Effector memory CD4-positive, alpha-beta T cell (primary cell): ENCODE measurements around the gene ALLC.
"Not testable (repeated sequence)": the region's sequence is repeated elsewhere in the genome, so short reads cannot be mapped to it uniquely, and the experiment has no call there.

ENCODE experiments used
- DNase-seq, 3 donors: peaks; one replicate each; pipeline ENCODE4 v3.0.0-alpha.2; 2020
- H3K27ac ChIP-seq: 2 replicates; pipeline ENCODE4 v1.7.0; 2013; ENCODE audit warnings: mild to moderate bottlenecking, low read length, moderate library complexity; ENCODE audit not compliant: insufficient read depth, poor library complexity, severe bottlenecking
- H3K27me3 ChIP-seq: replicated peaks from 2 replicates; pipeline ENCODE4 v1.7.0; 2013; ENCODE audit warnings: mild to moderate bottlenecking, low read length; ENCODE audit not compliant: insufficient read depth, control insufficient read depth, poor library complexity, severe bottlenecking
- H3K36me3 ChIP-seq: 2 replicates; pipeline ENCODE4 v1.7.0; 2013; ENCODE audit warnings: mild to moderate bottlenecking, low read length, moderate library complexity; ENCODE audit not compliant: control insufficient read depth, insufficient read depth
- H3K4me1 ChIP-seq: 2 replicates; pipeline ENCODE4 v1.7.0; 2013; ENCODE audit warnings: low read length, mild to moderate bottlenecking; ENCODE audit not compliant: control insufficient read depth, insufficient read depth, poor library complexity, severe bottlenecking
- H3K4me3 ChIP-seq: 2 replicates; pipeline ENCODE4 v1.7.0; 2013; ENCODE audit warnings: low read length, low read depth, mild to moderate bottlenecking; ENCODE audit not compliant: insufficient read depth, poor library complexity, severe bottlenecking
- H3K9me3 ChIP-seq: 2 replicates; pipeline ENCODE4 v1.7.0; 2013; ENCODE audit warnings: mild to moderate bottlenecking, low read length, moderate library complexity; ENCODE audit not compliant: control insufficient read depth

ALLC gene

GRCh38 chr2:3633982-3634595 lies 23.9 kb upstream of the ALLC start:
- Histone ChIP-seq H3K27me3 (no peaks in the 10 kb centered on the region), H3K27ac (no peak overlapping the region), H3K9me3 (no peaks in the 10 kb centered on the region), H3K4me3 (no peak overlapping the region), H3K4me1 (no peaks in the 10 kb centered on the region), H3K36me3 (no peaks in the 10 kb centered on the region)
- no peak for DNase-seq

- H3K4me3 ChIP-seq = no peak overlapping the region
These were observed 23.3 kb upstream of the ALLC start for GRCh38 chr2:3634596-3635121.

GRCh38 chr2:3635171-3635974 lies 22.6 kb upstream of the ALLC start:
- no peaks in the 10 kb centered on the region for H3K4me1 ChIP-seq
- H3K4me3 ChIP-seq = no peak overlapping the region
- no peak overlapping the region for H3K27ac ChIP-seq
- H3K9me3 ChIP-seq = no peaks in the 10 kb centered on the region
- H3K36me3 ChIP-seq = no peaks in the 10 kb centered on the region
- no peak for DNase-seq
- H3K27me3 ChIP-seq = no peaks in the 10 kb centered on the region

More at GRCh38 chr2:3634596-3635121, 23.3 kb upstream of the ALLC start:
- Histone ChIP-seq H3K27me3 (no peaks in the 10 kb centered on the region), H3K9me3 (no peaks in the 10 kb centered on the region), H3K36me3 (no peaks in the 10 kb centered on the region), H3K27ac (no peak overlapping the region), H3K4me1 (no peaks in the 10 kb centered on the region)
- no peak for DNase-seq

GRCh38 chr2:3635975-3636327 lies 22.0 kb upstream of the ALLC start:
- H3K27me3 ChIP-seq, H3K36me3 ChIP-seq, H3K27ac ChIP-seq, H3K4me1 ChIP-seq, H3K4me3 ChIP-seq, DNase-seq, H3K9me3 ChIP-seq: not testable (repeated sequence)

GRCh38 chr2:3636586-3637310 lies 21.3 kb upstream of the ALLC start:
- no peaks in the 10 kb centered on the region for H3K4me1 ChIP-seq
- DNase-seq = no peak
- H3K27ac ChIP-seq = no peak overlapping the region
- no peak overlapping the region for H3K4me3 ChIP-seq
- H3K36me3 ChIP-seq = no peaks in the 10 kb centered on the region
- H3K27me3 ChIP-seq = no peaks in the 10 kb centered on the region
- no peaks in the 10 kb centered on the region for H3K9me3 ChIP-seq

- H3K36me3 ChIP-seq = no peaks in the 10 kb centered on the region
- no peaks in the 10 kb centered on the region for H3K27me3 ChIP-seq
- H3K4me3 ChIP-seq = no peak overlapping the region
- no peak overlapping the region for H3K27ac ChIP-seq
- DNase-seq = no peak
- H3K4me1 ChIP-seq = no peaks in the 10 kb centered on the region
- H3K9me3 ChIP-seq = no peaks in the 10 kb centered on the region
These were observed 20.7 kb upstream of the ALLC start for GRCh38 chr2:3637311-3637675.

- Histone ChIP-seq H3K4me1 (no peaks in the 10 kb centered on the region), H3K27ac (no peak overlapping the region), H3K36me3 (no peaks in the 10 kb centered on the region), H3K27me3 (no peaks in the 10 kb centered on the region), H3K4me3 (no peak overlapping the region), H3K9me3 (no peaks in the 10 kb centered on the region)
- no peak for DNase-seq
These were observed 20.1 kb upstream of the ALLC start for GRCh38 chr2:3637692-3638455.

- no peak for DNase-seq
These were observed 19.6 kb upstream of the ALLC start for GRCh38 chr2:3638456-3638810.

GRCh38 chr2:3639015-3639630 lies 18.9 kb upstream of the ALLC start:
- Histone ChIP-seq H3K4me1 (no peaks in the 10 kb centered on the region), H3K4me3 (no peak overlapping the region), H3K36me3 (no peaks in the 10 kb centered on the region), H3K27ac (no peak overlapping the region), H3K9me3 (no peaks in the 10 kb centered on the region), H3K27me3 (no peaks in the 10 kb centered on the region)
- DNase-seq = no peak

More at GRCh38 chr2:3638456-3638810, 19.6 kb upstream of the ALLC start:
- H3K27me3 ChIP-seq = no peaks in the 10 kb centered on the region
- H3K4me1 ChIP-seq = no peaks in the 10 kb centered on the region
- H3K9me3 ChIP-seq = no peaks in the 10 kb centered on the region
- H3K4me3 ChIP-seq = no peak overlapping the region
- no peaks in the 10 kb centered on the region for H3K36me3 ChIP-seq
- H3K27ac ChIP-seq = no peak overlapping the region
